GM13977 (cell line): ENCODE data around the gene HORMAD2.

Experiments used
- DNase-seq: peaks from one replicate; pipeline ENCODE4 v3.0.0; 2012; ENCODE audit warnings: low spot score
- in situ Hi-C: fragments of 300-500 bp; cut with MboI; formaldehyde crosslinking; loops from one replicate; pipeline ENCODE4 v1.12.0; 2022; ENCODE audit warnings: low sequenced_read_pairs, low pct_unique_long_range_greater_than_20kb, mixed read lengths, inconsistent platforms; ENCODE audit not compliant: unreplicated experiment
- TF ChIP-seq, protein P1 (sequence below): IDR thresholded peaks from 2 replicates; pipeline ENCODE4 v1.5.1; 2012; ENCODE audit warnings: mild to moderate bottlenecking, control low read depth; ENCODE audit not compliant: insufficient read depth; ENCODE audit errors: extremely low read depth, missing control alignments

HORMAD2 gene, protein sequence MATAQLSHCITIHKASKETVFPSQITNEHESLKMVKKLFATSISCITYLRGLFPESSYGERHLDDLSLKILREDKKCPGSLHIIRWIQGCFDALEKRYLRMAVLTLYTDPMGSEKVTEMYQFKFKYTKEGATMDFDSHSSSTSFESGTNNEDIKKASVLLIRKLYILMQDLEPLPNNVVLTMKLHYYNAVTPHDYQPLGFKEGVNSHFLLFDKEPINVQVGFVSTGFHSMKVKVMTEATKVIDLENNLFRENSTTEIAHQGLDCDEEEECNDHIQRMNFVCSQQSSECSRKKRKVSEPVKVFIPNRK

DNA sequence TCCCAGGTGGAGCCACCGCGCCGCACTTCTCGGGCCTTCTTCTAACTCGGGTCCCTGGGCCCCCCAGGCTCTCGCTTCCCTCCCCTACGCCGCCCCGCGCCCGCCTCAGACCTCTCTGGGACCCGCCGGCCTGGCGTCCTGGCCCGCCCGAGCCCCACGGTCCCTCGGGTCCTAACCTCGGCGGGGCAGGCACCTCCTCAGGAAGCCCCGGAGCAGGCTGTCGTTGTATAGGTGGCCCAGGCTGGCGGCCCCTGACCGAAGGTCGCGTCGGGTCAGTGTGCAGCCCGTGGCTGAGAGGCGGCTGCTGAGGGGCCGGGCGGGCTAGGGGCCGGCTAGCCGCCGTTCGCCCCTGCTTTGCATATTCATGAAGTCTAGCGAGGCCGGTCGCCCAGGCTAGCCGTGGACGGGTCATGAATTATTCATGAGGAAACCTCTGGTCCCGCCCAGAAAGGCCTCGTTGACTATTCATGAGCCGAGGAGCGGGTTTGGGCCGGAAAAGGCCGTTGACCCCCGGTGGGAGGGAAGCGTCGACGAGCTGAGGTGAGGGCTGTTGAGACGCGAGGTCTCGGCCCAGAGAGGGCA, at the start of gene HORMAD2:
TSS of gene HORMAD2 (plus strand) at position 513 of the 582 bp plus-strand sequence. CDS start 13,489 bp downstream, outside the sequence.
- in situ Hi-C loops, result no loop called here
- no peak for DNase-seq
- TF ChIP-seq, protein P1, sequence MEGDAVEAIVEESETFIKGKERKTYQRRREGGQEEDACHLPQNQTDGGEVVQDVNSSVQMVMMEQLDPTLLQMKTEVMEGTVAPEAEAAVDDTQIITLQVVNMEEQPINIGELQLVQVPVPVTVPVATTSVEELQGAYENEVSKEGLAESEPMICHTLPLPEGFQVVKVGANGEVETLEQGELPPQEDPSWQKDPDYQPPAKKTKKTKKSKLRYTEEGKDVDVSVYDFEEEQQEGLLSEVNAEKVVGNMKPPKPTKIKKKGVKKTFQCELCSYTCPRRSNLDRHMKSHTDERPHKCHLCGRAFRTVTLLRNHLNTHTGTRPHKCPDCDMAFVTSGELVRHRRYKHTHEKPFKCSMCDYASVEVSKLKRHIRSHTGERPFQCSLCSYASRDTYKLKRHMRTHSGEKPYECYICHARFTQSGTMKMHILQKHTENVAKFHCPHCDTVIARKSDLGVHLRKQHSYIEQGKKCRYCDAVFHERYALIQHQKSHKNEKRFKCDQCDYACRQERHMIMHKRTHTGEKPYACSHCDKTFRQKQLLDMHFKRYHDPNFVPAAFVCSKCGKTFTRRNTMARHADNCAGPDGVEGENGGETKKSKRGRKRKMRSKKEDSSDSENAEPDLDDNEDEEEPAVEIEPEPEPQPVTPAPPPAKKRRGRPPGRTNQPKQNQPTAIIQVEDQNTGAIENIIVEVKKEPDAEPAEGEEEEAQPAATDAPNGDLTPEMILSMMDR, result no peak

DNA sequence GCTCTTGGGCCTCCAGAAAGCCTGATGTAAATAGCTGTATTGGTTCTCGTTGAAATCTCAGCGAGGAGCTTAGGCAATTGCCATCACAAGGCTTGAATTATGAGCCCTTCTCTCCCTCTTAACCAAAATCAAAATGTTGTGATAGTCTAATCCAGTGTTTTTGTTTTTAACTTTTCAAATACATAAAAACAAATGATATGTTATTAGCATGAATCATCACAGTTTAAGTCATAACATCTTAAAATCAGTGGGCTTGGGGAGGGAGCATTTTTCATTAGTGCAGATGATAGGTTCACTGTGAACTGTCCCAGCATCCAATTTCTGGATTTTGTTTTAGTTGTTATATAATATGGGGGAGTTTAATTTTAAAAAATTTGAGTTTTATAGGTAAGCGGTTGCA, 48.9 kb upstream of the HORMAD2 start:
- TF ChIP-seq, protein P1, result no peak
- in situ Hi-C loops, result no loop called here
- no peak for DNase-seq

DNA sequence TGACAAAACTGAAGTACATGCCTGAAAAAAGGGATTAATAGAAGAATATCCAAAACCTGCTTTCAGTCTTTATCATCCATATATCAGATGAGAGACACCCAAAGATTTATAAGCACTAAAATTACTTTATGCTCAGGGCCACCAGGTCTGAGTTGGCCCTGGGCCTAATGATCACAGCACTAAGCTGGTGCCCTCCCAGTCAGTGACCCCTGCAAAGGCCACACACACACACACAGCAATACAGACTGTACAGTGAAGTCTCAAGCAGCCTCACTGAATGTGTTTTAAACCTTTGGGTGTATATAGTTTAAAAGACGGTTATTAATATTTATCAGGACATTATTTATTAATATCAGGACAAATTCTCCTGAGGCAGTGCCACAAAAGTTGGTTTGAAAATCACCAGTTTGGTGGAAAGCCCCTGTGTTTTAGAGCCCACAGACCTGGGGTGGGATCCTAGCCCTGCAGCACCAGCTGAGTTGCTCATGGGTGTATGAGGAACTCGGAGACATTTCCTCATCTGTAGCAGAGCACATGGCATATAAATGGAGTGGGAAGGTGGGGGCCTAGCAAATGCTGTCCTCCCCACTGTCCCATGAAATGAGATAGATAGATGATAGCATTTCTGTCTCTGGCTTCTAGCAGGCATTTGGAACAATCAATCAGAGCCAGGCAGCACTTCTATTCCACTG, 48.4 kb upstream of the HORMAD2 start:
- TF ChIP-seq, protein P1, result no peak
- in situ Hi-C loops, result no loop called here
- DNase-seq, result no peak

DNA sequence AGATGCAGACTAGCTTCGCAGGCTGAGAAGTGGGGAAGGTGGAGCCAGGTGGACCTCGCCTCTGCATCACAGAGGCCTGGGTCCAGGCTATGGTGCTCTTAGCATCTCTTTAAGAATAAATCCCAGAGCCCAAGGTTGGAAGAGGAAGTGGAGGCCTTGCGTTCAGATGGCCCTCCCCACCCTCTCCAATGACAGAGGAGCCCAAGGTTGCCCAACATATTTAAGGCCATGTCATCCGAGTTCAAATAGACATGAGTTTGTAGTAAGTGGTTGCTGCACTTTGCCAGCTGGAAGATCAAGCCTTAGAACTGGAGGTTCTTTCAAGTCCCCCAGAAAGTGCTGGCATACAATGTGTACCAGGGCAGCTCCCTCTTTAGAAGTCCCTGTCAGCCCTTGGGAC, 47.1 kb upstream of the HORMAD2 start:
- DNase-seq, result no peak
- TF ChIP-seq, protein P1, result no peak
- in situ Hi-C loops, result no loop called here

DNA sequence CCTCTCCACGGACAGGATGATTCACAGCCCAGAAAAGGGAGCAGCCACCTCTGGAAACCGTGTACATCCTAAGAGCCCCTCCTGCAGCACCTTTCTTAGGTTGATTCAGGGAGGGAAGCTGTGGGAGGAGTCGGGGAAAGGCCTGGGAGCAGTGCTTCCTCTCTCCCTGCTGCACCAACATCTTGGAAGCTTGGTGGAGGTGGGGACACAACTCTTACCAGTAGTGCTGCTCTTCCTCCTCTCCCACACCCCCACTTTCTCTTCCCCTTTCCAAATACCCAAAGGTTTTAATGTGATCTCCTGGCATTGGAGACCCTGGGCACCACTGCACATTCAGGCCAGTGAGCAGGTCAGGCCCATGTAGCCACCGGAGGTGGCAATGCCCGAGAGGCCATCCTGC, 46.4 kb upstream of the HORMAD2 start:
- TF ChIP-seq, protein P1, result no peak
- in situ Hi-C loops, result no loop called here
- DNase-seq, result no peak

DNA sequence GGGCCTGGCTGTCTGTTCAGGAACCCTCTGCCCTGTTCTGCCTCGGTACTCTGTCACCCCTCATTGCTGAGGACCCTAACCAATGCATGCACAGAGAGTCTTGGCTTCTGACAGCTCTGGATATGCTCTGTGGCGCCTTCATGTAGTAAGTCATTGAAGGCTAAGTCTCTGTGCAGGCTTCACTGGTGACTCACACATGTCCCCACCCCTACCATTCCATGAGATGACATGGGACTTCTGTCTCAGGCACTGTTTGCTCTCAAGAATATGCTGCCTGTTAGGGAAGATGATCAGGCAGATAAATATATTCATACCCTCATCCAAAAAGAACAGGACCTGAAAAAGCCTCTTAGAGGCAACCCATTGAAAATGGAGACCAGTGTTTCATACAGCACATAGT, 43.6 kb upstream of the HORMAD2 start:
- in situ Hi-C loops, result no loop called here
- DNase-seq, result no peak
- TF ChIP-seq, protein P1, result no peak
